Stimulated activated CD4-positive, alpha-beta T cell treated with anti-CD3 and anti-CD28 coated beads, Interleukin-12 subunit alpha, Interleukin-12 subunit beta, amount 100 ng/mL, for 4 hours (primary cell): ENCODE measurements around the gene MAPK7.

Experiments
- DNase-seq: peaks from one replicate; pipeline ENCODE4 v3.0.0-alpha.2; 2020

MAPK7 gene

DNA sequence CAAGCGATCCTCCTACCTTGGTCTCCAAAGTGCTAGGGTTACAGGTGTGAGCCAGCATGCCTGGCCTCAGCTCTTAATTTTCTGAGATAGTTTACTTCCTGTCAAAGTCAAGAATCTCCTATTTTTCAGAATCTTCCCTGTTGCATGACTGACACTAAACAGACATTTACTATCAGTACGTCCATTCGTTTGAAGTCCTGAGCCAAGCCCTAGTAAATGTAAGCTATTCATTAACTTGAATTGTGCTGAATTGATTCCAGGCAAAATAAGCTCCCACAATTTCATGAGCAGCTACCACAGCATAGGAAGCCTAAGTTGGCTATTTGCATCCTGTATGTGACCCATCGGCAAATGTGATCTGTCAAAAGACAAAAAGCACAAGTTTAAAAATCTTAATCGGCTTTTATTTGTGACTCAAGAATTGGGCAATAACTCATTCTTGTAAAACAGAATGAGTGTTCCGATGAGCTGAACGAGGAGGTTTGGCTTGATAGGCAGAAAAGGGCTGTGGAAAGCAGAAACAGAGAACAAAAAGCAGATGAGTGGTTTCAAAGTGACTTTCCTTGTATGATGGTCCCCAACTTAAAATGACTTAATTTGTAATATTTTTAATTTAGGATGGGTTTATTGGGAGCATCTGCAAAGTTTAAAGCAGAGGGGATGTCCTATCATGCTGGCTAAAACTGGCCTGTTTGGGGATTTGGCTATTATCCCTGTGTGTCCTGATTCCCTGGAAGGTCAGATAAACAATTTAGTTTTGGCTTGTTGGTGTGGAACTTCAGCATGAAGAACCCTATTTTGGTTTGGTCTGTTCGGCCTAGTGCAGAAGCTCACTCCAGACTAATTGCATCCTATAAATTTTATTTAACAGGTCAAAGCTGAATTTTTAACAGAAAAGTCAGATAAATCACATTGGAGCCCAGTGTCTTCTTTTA is 46.9 kb downstream of the MAPK7 start:
- DNase-seq, result no peak

DNA sequence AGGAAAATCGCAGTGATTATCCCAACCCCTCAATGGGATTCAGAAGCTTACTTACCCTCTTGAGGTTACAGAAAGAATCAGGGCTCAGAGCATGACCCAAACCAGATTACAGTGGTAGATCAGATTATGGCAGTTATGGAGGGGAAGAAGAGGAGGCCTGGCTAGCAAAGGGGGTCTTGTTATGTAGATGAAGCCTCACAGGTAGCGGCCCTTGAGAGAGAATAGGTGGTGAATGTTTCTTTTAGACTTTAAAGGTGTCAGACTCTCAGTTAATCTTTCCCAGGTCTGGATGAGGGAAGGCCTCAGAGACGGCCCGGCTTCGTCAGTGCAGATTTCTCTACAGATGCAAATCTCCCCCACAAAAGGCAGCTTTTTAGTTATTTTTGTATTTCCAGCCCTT is 48.3 kb downstream of the MAPK7 start:
- DNase-seq, result no peak

DNA sequence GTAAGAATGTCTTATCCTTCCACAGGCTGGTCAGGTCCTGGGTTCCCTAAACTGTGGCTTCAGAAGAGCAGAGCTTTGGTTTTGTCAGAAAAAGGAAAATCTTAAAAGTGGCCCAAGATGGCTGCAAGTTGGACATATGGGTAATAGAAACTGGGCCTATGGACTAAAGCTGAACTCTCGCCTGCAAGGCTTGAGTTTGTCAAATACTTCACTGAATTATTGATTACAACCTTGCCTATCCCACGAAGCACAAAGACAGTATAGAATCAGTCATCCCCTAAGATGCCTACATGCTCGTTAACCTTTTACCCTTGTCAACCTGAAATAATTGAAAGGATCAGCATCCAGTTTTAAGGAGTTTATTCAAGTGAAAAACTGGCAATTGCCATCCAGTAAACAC is 53.4 kb downstream of the MAPK7 start:
- DNase-seq, result no peak
